Head of caudate nucleus (tissue), 42 donors: ENCODE data around the gene ABHD2.
"Not testable (repeated sequence)": the region's sequence is repeated elsewhere in the genome, so short reads cannot be mapped to it uniquely, and the experiment has no call there.

Experiments
- DNase-seq, 42 donors: peaks; one replicate each; pipeline versions ENCODE4 v3.0.0 to v3.0.0-alpha.2; 2020 to 2021; ENCODE audit warnings: mixed read lengths in 7 of 42
- intact Hi-C: fragments of 100-400 bp; cut with DNase I; formaldehyde crosslinking; loops from one replicate; pipeline ENCODE4 v1.15.0; 2022

Gene ABHD2

GRCh38 chr15:89221543-89221942 lies 133.3 kb downstream of the ABHD2 start, which contains the start of gene RLBP1:
Gene RLBP1, minus strand, starts transcription at chr15:89221579. Its CDS starts 2,604 bp downstream, at chr15:89218975.
- intact Hi-C loops = no loop called here
- peak in 34 of 42 donors; percentile 13 to 76 (median 49) for DNase-seq

- no peak for DNase-seq
- intact Hi-C loops = no loop called here
Observed at GRCh38 chr15:89225588-89225987, 137.3 kb downstream of the ABHD2 start.

GRCh38 chr15:89226359-89227221 lies 138.3 kb downstream of the ABHD2 start:
- intact Hi-C loops = no loop called here
- DNase-seq = no peak

- no peak for DNase-seq
Observed at GRCh38 chr15:89227425-89227824, 139.2 kb downstream of the ABHD2 start.

GRCh38 chr15:89230277-89230676 lies 142.0 kb downstream of the ABHD2 start:
- no peak for DNase-seq
- intact Hi-C loops = no loop called here

More at GRCh38 chr15:89227425-89227824, 139.2 kb downstream of the ABHD2 start:
- intact Hi-C loops = no loop called here

GRCh38 chr15:89231832-89232231 lies 143.6 kb downstream of the ABHD2 start:
- no peak for DNase-seq
- intact Hi-C loops = no loop called here

GRCh38 chr15:89239883-89240810 lies 151.9 kb downstream of the ABHD2 start:
- intact Hi-C loops, DNase-seq: not testable (repeated sequence)

GRCh38 chr15:89243046-89243690 lies 154.9 kb downstream of the ABHD2 start:
- DNase-seq = peak in 3 of 42 donors; percentile 5 to 13 (median 8)
- intact Hi-C loops = no loop called here

- intact Hi-C loops = no loop called here
- DNase-seq = peak; percentile 92 to 99 (median 96)
Observed at GRCh38 chr15:89243691-89244573, 155.7 kb downstream of the ABHD2 start, which contains the start of gene FANCI. Gene FANCI, plus strand, starts transcription at chr15:89243979. Its CDS starts 3,669 bp downstream, at chr15:89247648.

GRCh38 chr15:89244574-89244903 lies 156.3 kb downstream of the ABHD2 start:
- no peak for DNase-seq
- intact Hi-C loops = no loop called here

- intact Hi-C loops = no loop called here
- no peak for DNase-seq
Observed at GRCh38 chr15:89247446-89247845, 159.2 kb downstream of the ABHD2 start.

- no peak for DNase-seq
- intact Hi-C loops = no loop called here
Observed at GRCh38 chr15:89248584-89248983, 160.3 kb downstream of the ABHD2 start.

GRCh38 chr15:89250142-89250541 lies 161.9 kb downstream of the ABHD2 start:
- DNase-seq, intact Hi-C loops: not testable (repeated sequence)
